GM12878 (cell line): ENCODE measurements around the gene SCG3. TPM values are rescaled to one million over a fixed set of nuclear protein-coding genes. Genes with fewer than 3 reads are reported as not detected.

Source experiments
- ATAC-seq: fragments of 200-7000 bp; cut with Tn5 transposase; 3 replicates; pipeline ENCODE4 v1.9.1; 2020; ENCODE audit warnings: mild to moderate bottlenecking, moderate library complexity
- BruUV-seq: library from RNA; stranded (reverse); fragments of 400-500 nt; replicated peaks from 2 replicates; lab custom pipeline; 2021; lab: Mats Ljungman, UMichigan
- CTCF ChIA-PET: fragments of 300-600 bp; sonication (Branson Sonifier 250); formaldehyde crosslinking; extraction: SDS; loops from one replicate; lab custom pipeline; 2021; ENCODE audit warnings: inconsistent platforms; lab: Yijun Ruan, JAX
- POLR2A ChIA-PET: fragments of 350-600 bp; formaldehyde crosslinking; extraction: SDS; loops from one replicate; lab custom pipeline; 2021; ENCODE audit warnings: inconsistent platforms; lab: Charles Lee
- RAD21 ChIA-PET: fragments of 300-600 bp; sonication (Branson Sonifier 250); formaldehyde crosslinking; loops from one replicate; lab custom pipeline; 2023; ENCODE audit warnings: antibody characterized with exemption; ENCODE audit not compliant: unreplicated experiment; lab: Charles Lee
- SMC1A ChIA-PET: fragments of 300-600 bp; sonication (Branson Sonifier 250); formaldehyde crosslinking; loops from one replicate; lab custom pipeline; 2023; ENCODE audit not compliant: unreplicated experiment, uncharacterized antibody; lab: Charles Lee
- DNase-seq: peaks from one replicate; pipeline ENCODE4 v3.0.0-alpha.2; 2011; ENCODE audit warnings: low read depth, low spot score
- FAIRE-seq: peaks from 3 replicates; lab custom pipeline; 2011; peaks lifted over from hg19 to GRCh38; lab: Jason Lieb, UNC
- H2AFZ ChIP-seq: 2 replicates; pipeline ENCODE4 v1.6.0; 2011; ENCODE audit warnings: low read depth, low read length, control low read depth; ENCODE audit not compliant: control insufficient read depth
- H3K27ac ChIP-seq: 2 replicates; pipeline ENCODE4 v1.5.1; 2011; ENCODE audit warnings: control low read depth; ENCODE audit not compliant: control insufficient read depth, insufficient read depth
- H3K27me3 ChIP-seq, 2 experiments: replicated peaks in 1 of 2; 2 replicates each; pipeline versions ENCODE4 v1.6.0 to v1.6.1; 2011; ENCODE audit warnings: low read length in 1 of 2; ENCODE audit not compliant: control insufficient read depth in 2 of 2, insufficient read depth in 2 of 2
- H3K36me3 ChIP-seq, 2 experiments: 2 replicates each; pipeline ENCODE4 v1.5.1; 2011; ENCODE audit warnings: low read length in 1 of 2; ENCODE audit not compliant: control insufficient read depth in 2 of 2, insufficient read depth in 2 of 2
- H3K4me1 ChIP-seq: 2 replicates; pipeline ENCODE4 v1.6.1; 2011; ENCODE audit warnings: mild to moderate bottlenecking, low read length, moderate library complexity, mixed read lengths; ENCODE audit not compliant: control insufficient read depth, insufficient read depth
- H3K4me2 ChIP-seq: 2 replicates; pipeline ENCODE4 v1.6.0; 2011; ENCODE audit warnings: control low read depth; ENCODE audit not compliant: control insufficient read depth, insufficient read depth
- H3K4me3 ChIP-seq: fragments of 200-600 bp; sonication (generic); 2 replicates; pipeline ENCODE4 v1.5.1; 2016
- H3K79me2 ChIP-seq: 2 replicates; pipeline ENCODE4 v1.6.0; 2011; ENCODE audit warnings: low read length; ENCODE audit not compliant: control insufficient read depth, insufficient read depth
- H3K9ac ChIP-seq: 2 replicates; pipeline ENCODE4 v1.8.0; 2011; ENCODE audit warnings: low read length, control low read depth, mixed read lengths; ENCODE audit not compliant: control insufficient read depth, insufficient read depth
- H3K9me3 ChIP-seq: replicated peaks from 3 replicates; pipeline ENCODE4 v1.5.1; 2011; ENCODE audit warnings: mild to moderate bottlenecking, low read length; ENCODE audit not compliant: control insufficient read depth, insufficient read depth
- H4K20me1 ChIP-seq: 2 replicates; pipeline ENCODE4 v1.6.0; 2011; ENCODE audit not compliant: control insufficient read depth, insufficient read depth
- BHLHE40 ChIP-seq, 2 experiments: fragments of 450-650 bp in 1 of 2; IDR thresholded peaks; 2 replicates each; pipeline ENCODE4 v1.6.1; 2011 to 2017; ENCODE audit warnings: low read depth in 2 of 2, borderline replicate concordance in 1 of 2, improper control_type of control experiment in 1 of 2, low read length in 1 of 2, mild to moderate bottlenecking in 1 of 2
- CHD4 ChIP-seq: fragments of 200-600 bp; sonication (generic); IDR thresholded peaks from 2 replicates; pipeline ENCODE4 v1.6.1; 2016; ENCODE audit warnings: mild to moderate bottlenecking
- FOS ChIP-seq: IDR thresholded peaks from 3 replicates; pipeline ENCODE4 v1.6.1; 2011; ENCODE audit warnings: borderline replicate concordance; ENCODE audit not compliant: insufficient read length; ENCODE audit errors: extremely low read depth
- FOXK2 ChIP-seq: fragments of 450-650 bp; IDR thresholded peaks from 2 replicates; pipeline ENCODE4 v1.6.1; 2017; ENCODE audit warnings: mild to moderate bottlenecking, moderate library complexity
- HDGF ChIP-seq: fragments of 450-650 bp; IDR thresholded peaks from 2 replicates; pipeline ENCODE4 v1.6.1; 2016; ENCODE audit warnings: antibody characterized with exemption
- MEF2B ChIP-seq: fragments of 450-650 bp; IDR thresholded peaks from 2 replicates; pipeline ENCODE4 v1.6.1; 2018; ENCODE audit warnings: mild to moderate bottlenecking, moderate library complexity; ENCODE audit not compliant: partially characterized antibody, poor library complexity, severe bottlenecking
- RUNX3 ChIP-seq: IDR thresholded peaks from 2 replicates; pipeline ENCODE4 v1.6.1; 2012; ENCODE audit warnings: low read length, inconsistent platforms
- SP1 ChIP-seq: IDR thresholded peaks from one replicate; pipeline ENCODE4 v1.6.1; 2011; ENCODE audit warnings: low read depth, low read length
- USF1 ChIP-seq: IDR thresholded peaks from 2 replicates; pipeline ENCODE4 v1.6.1; 2011; ENCODE audit warnings: borderline replicate concordance, low read depth, mild to moderate bottlenecking, moderate library complexity, mixed read lengths, low read length; ENCODE audit not compliant: insufficient read depth; ENCODE audit errors: extremely low read length
- WGBS: methylation state at CpG from one replicate; pipeline ENCODE4 v1.1.6; 2016; ENCODE audit warnings: low lambda C conversion rate; ENCODE audit not compliant: insufficient replicate concordance, insufficient coverage; ENCODE audit errors: missing lambda C conversion rate; 5-methylcytosine and 5-hydroxymethylcytosine counted together
- in situ Hi-C: fragments of 300-500 bp; cut with MboI; formaldehyde crosslinking; loops from 9 replicates; pipeline ENCODE4 v1.14.3; 2018; ENCODE audit warnings: mixed read lengths
- intact Hi-C: fragments of 100-400 bp; cut with micrococcal nuclease; formaldehyde crosslinking; loops from one replicate; pipeline ENCODE4 v1.14.2; 2022; ENCODE audit not compliant: unreplicated experiment
- polyA plus RNA-seq, 11 experiments: library from polyadenylated mRNA; depleted of rRNA in 4 of 11; unstranded in 6 of 11; stranded (reverse) in 5 of 11; fragments of >200 nt; fragmentation: Nextera tagmentation in 4 of 11; fragmentation: Illumina TruSeq in 1 of 11; extraction: Ambion mirVana in 4 of 11; extraction: Trizol in 1 of 11; gene quantifications; 1 replicate in 1 of 11; 2 replicates in 10 of 11; pipeline versions ENCODE4 v1.2.1 to v1.2.3, GENCODE V29; 2011 to 2016; ENCODE audit warnings: inconsistent platforms in 2 of 11, missing spikeins in 2 of 11, low read depth in 1 of 11
- total RNA-seq, 4 experiments: library from RNA; depleted of rRNA in 3 of 4; stranded (reverse); fragments of >200 nt in 3 of 4; fragmentation: Illumina TruSeq in 1 of 4; extraction: Trizol in 1 of 4; gene quantifications; 2 replicates each; pipeline versions ENCODE4 v1.2.1 to v1.2.3, GENCODE V29; 2013 to 2021
- TF ChIP-seq, protein P1 (sequence below): fragments of 450-650 bp; IDR thresholded peaks from 2 replicates; pipeline ENCODE4 v1.6.1; 2017; ENCODE audit warnings: borderline replicate concordance

The SCG3 gene
- total and polyA plus RNA-seq, 10 of the 15 experiments (the other 5 are each of a cell fraction or from before 2014, with no cell fraction given) = 0.03 to 0.15 (median 0.04) TPM; not detected in 7

GRCh38 chr15:51641490-51642130 lies 39.7 kb upstream of the SCG3 start:
- no peaks in the 10 kb centered on the region for H3K79me2 ChIP-seq

GRCh38 chr15:51642696-51643095 lies 38.6 kb upstream of the SCG3 start:
- in situ Hi-C loops (loop anchor here (5.0 kb wide), 1 partner anchor 130 kb away; no protein-coding TSS in a partner anchor), intact Hi-C loops (no loop called here)
- H3K4me3 ChIP-seq = no peak overlapping the region
- no TSS peak for BruUV-seq
- ChIA-PET RAD21 (no interaction called here), POLR2A (no interaction called here), CTCF (interaction anchor here (2.2 kb wide), 1 partner anchor 134 kb away, joined by 11 read pairs; no protein-coding TSS in a partner anchor), SMC1A (no interaction called here)
- ATAC-seq (no peak), FAIRE-seq (no peak), DNase-seq (no peak)
- H3K4me2 ChIP-seq = no peak overlapping the region
- H3K79me2 ChIP-seq = no peaks in the 10 kb centered on the region
- H3K27me3 ChIP-seq = no peaks in the 10 kb centered on the region
- no peak overlapping the region for H3K9ac ChIP-seq
- WGBS = 91% methylated on average over 1 of the region's 1 CpG
- no peak overlapping the region for H3K27ac ChIP-seq
- no peaks in the 10 kb centered on the region for H3K36me3 ChIP-seq
- H3K9me3 ChIP-seq = no peaks in the 10 kb centered on the region
- no peak overlapping the region for H2AFZ ChIP-seq
- no peaks in the 10 kb centered on the region for H4K20me1 ChIP-seq
- peaks cover 3% of the 10 kb centered on the region; the same call in 1 of the 2 replicates for H3K4me1 ChIP-seq
- TF ChIP-seq HDGF (no peak), BHLHE40 (IDR thresholded peaks at IDR 0.05; ENCODE audit: borderline replicate concordance in 1 of 2, low read depth in 2 of 2, low read length in 1 of 2) (no peak), SP1 (no peak), CHD4 (no peak), FOS (no peak), USF1 (no peak)

More at GRCh38 chr15:51641490-51642130, 39.7 kb upstream of the SCG3 start:
- H3K4me3 ChIP-seq = no peak overlapping the region
- CTCF ChIA-PET = interaction anchor here (1.1 to 1.4 kb wide), 3 partner anchors 8 to 135 kb away, joined by 3 to 6 read pairs (median 5); no protein-coding TSS in a partner anchor
- BruUV-seq = no TSS peak
- TF ChIP-seq FOXK2 (no peak), MEF2B (no peak), RUNX3 (no peak)
- TF ChIP-seq, protein P1, sequence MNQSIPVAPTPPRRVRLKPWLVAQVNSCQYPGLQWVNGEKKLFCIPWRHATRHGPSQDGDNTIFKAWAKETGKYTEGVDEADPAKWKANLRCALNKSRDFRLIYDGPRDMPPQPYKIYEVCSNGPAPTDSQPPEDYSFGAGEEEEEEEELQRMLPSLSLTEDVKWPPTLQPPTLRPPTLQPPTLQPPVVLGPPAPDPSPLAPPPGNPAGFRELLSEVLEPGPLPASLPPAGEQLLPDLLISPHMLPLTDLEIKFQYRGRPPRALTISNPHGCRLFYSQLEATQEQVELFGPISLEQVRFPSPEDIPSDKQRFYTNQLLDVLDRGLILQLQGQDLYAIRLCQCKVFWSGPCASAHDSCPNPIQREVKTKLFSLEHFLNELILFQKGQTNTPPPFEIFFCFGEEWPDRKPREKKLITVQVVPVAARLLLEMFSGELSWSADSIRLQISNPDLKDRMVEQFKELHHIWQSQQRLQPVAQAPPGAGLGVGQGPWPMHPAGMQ = no peak
- no peak overlapping the region for H3K27ac ChIP-seq
- WGBS = 47% methylated on average over 4 of the region's 4 CpGs
- intact Hi-C loops = no loop called here
- no peaks in the 10 kb centered on the region for H3K4me1 ChIP-seq
- H3K27me3 ChIP-seq = no peaks in the 10 kb centered on the region
- no peak overlapping the region for H2AFZ ChIP-seq
- ATAC-seq (no peak), FAIRE-seq (no peak), DNase-seq (no peak)
- no peaks in the 10 kb centered on the region for H3K36me3 ChIP-seq
- no peak overlapping the region for H3K9ac ChIP-seq
- SMC1A ChIA-PET = interaction anchor here (0.7 to 1.5 kb wide), 6 partner anchors 8 to 135 kb away, joined by 3 to 5 read pairs (median 3); no protein-coding TSS in a partner anchor
- in situ Hi-C loops = loop anchor here (5.0 kb wide), 1 partner anchor 131 kb away; no protein-coding TSS in a partner anchor
- RAD21 ChIA-PET = interaction anchor here (0.6 to 1.0 kb wide), 2 partner anchors 9 to 20 kb away, joined by 3 read pairs; no protein-coding TSS in a partner anchor
- H3K9me3 ChIP-seq = no peaks in the 10 kb centered on the region
- no peaks in the 10 kb centered on the region for H4K20me1 ChIP-seq
- no peak overlapping the region for H3K4me2 ChIP-seq
- POLR2A ChIA-PET = interaction anchor here (0.7 kb wide), 1 partner anchor 56 kb away, joined by 3 read pairs; no protein-coding TSS in a partner anchor
